Inferior parietal cortex (tissue), 1 donor: Measurements from ENCODE around the gene C4orf33.
"Not testable (repeated sequence)": the region's sequence is repeated elsewhere in the genome, so short reads cannot be mapped to it uniquely, and the experiment has no call there.

Experiments used
- DNase-seq: peaks from one replicate; pipeline ENCODE4 v3.0.0-alpha.2; 2016; ENCODE audit errors: extremely low spot score

C4orf33 gene

GRCh38 chr4:129126614-129127013 lies 30.7 kb downstream of the C4orf33 start:
- DNase-seq: not testable (repeated sequence)

DNA sequence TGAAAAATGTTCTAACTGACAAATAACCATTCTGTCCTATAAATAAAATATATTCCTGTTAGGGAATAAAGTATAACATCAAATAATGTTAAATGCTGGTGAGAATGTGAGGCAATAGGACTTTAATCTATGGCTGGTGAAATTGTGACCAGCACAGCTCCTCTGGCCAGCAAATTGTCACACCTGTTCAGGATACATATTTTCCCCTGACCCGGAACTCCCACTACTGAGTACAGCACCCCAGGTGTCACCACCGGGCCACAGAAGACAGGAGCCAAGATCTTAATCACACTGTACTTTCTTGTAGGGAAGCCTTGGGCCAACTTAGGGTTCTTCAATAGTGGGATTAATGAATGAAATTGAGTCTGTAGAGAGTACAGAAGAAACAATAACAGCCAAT lies 33.2 kb downstream of the C4orf33 start:
- no peak for DNase-seq

DNA sequence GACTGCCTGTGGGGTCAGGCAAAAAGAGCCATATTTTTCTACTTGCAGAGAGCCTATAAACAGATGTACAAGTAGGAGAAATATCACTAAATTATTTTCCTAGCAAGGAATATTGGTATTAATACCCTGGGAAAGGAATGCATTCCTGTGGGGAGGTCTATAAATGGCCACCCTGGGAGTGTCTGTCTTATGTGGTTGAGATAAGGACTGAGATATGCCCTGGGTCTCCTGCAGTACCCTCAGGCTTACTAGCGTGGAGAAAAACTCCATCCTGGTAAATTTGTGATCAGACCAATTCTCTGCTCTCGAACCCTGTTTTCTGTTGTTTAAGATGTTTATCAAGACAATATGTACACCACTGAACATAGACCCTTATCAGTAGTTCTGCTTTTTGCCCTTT lies 35.4 kb downstream of the C4orf33 start:
- DNase-seq: no peak

DNA sequence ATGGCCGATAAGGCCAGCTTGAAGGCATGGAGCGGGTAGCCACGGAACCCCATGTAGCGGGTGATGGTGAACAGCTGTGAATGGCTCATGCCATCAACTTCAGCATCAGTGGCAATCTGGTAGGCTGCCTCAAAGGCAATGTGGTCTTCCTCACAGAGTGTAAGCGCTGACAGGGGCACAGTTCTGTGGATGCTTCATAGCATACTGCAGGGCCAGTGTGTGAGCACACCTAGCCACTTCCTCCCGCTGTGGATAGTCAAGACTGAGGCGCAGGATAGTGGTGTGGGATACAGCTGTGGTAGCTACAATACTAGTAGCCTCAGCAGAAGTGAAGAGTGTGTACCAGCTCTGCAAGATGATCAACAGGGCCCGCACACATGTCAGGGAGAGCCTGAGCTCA lies 40.5 kb downstream of the C4orf33 start:
- no peak for DNase-seq

GRCh38 chr4:129138810-129139496 lies 43.0 kb downstream of the C4orf33 start:
- DNase-seq: no peak

DNA sequence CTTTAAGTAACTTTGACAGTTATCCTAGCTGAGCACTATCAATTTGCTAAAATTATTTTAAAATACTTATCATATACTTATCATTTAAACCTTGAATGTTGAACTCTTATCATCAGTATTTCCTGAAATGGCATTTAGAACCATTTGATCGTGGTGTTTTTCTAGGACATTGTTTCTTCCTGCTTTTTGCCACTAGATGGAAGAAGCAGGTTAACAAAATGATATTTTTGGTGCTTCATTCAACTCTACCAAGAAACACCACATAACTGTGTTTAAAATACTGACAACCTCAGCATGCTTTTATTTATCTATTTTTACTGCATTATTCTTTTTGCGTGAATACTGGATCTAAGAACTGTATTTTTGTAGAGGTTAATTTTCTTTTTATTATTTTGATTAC lies 44.6 kb downstream of the C4orf33 start:
- peak; percentile 5 for DNase-seq

- DNase-seq: no peak
These were observed 47.4 kb downstream of the C4orf33 start for GRCh38 chr4:129143359-129143758.

GRCh38 chr4:129144755-129145206 lies 48.8 kb downstream of the C4orf33 start:
- no peak for DNase-seq

DNA sequence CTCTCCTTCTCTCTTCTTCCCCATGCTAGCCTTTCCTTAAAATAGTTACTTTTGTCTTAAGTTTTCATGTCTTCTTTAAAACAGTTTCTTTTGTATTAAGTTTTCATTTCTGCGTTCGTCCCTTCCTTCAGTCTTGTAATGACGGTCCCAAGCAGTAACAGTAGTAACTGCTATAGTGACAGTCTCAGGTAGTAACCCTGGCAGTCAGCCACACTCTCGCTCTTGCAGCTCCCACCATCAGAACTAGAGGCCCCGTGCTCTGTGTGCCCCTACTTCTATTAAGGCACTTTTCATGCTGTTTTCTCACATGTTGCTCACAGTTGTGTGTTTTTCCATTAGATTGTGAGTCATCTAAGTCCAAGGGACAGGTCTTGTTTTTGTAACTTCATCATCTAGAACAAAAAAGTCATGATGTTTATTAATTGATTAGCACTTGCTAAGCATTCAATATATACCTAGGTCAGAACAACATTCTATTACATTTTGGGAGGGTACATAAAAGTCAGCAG lies 49.3 kb downstream of the C4orf33 start:
- DNase-seq: no peak

GRCh38 chr4:129146639-129147038 lies 50.7 kb downstream of the C4orf33 start:
- DNase-seq: no peak

GRCh38 chr4:129148892-129149291 lies 52.9 kb downstream of the C4orf33 start:
- no peak for DNase-seq

- no peak for DNase-seq
These were observed 54.0 kb downstream of the C4orf33 start for GRCh38 chr4:129149906-129150305.

GRCh38 chr4:129152350-129152749 lies 56.4 kb downstream of the C4orf33 start:
- DNase-seq: no peak

DNA sequence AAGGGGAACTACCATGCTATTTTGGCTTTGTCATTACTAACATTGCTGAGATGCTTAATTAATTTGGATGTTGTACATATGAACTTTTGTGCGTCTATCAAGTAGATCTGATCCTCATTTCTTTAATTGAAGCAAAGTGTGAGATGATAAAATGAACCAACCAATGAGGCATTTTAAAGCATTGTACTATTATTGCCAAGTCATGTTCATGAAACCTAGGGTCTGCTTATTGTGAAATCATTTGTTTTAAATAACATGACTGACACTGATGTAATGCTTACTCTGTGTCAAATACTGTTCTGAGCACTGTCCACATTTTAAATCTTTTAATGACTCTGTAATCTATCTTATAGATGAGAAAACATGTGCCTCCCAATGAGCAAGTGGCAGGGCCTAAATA lies 57.7 kb downstream of the C4orf33 start:
- DNase-seq: no peak

- DNase-seq: no peak
These were observed 66.5 kb downstream of the C4orf33 start for GRCh38 chr4:129162450-129162849.

DNA sequence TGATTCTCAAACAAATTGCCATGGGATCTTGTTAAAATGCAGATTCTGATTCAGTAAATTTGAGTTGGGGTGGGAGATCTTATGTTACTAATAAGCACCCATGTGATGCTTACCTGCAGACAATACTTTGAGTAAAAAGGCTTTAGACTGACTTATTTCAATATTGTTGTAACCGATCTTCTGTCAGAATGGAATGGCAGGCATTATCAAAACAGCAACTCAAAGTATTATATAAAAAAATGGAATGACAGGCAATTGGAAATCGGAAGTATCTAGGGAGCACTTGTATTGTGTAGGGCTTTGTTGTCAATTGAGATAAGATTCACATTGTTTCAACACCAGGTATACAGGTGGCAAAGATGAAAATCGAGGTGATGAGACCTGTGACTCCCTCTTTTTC lies 67.5 kb downstream of the C4orf33 start:
- DNase-seq: no peak

DNA sequence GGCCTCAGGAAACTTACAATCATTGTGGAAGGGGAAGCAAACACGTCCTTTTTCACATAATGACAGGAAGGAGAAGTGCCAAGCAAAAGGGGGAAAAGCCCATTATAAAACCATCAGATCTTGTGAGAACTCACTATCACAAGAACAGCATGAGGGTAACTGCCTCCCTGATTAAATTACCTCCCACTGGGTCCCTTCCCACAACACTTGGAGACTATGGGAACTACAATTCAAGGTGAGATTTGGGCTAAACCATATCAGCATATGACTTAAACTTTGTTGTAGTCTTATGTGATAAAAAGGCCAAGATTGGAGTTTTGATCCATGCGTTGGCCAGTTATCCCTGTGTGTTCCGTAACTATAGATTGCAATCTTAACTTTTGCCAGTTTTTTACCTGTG lies 68.3 kb downstream of the C4orf33 start:
- no peak for DNase-seq
